ENCODE measurements around the gene PAFAH1B1.
"Not testable (repeated sequence)": the region's sequence is repeated elsewhere in the genome, so short reads cannot be mapped to it uniquely, and the experiment has no call there.

Gene PAFAH1B1

DNA sequence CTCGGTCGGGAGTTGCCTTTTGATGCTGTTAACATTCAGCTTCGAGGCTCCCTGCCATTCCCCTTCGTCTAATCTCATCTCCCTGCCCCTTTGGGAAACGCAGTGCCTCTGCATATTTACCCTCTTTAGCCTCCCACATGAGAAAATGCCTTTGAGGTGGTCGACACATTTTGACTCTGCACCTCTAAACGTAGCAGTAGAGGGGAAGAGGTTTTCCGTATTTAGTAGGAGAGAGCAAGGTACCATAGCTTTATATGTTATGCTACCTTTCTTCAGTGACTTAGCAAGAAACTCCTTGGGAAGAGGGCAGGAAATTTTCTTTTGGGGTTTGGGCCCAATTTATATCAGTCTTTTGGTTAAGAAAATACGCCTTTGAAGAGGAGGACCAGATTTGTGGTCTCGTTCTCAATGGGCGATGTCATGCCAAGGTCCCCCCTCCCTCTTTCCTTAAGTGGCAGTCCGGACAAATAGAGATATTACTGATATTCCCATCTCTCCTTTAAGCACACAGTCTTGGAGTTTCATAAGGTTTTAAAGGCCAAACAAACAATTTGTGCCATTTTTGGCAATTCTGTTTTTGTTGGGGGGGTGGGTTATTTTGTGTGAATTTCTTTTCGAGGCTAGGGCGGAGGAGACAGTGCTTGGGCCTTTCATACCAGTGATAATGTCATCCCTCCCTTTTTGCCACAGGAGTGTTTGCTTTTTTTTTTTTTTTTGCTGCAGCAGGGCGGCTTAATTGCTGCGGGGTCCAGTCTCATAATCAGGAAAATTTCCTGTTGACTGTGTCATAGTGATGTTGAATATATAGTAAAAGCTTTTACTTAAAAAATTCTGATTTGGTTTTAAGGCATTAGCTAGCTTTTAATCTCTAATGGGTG lies 1.5 kb downstream of the PAFAH1B1 start:
- no peak for DNase-seq (ENCODE audit: low read depth in 2 of 2, low spot score in 1 of 2)

DNA sequence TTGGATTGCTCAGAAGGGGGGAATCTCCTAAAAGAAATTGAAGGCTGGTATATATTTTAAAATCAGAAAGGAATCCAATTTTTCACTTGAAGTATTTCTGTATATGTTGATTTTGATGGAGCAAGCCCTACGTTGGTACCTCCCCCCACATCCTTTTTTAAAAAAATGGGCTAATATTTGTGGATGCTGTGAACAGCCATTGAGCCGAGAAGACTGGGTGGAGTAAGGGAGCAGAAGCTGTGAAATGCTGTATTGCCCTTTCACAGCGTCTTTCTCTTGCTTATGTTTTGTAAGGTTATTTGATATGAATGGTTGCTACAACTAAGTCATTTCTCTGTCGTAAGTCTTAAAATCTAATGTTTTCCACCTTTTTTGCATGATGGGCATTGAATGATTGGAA lies 2.3 kb downstream of the PAFAH1B1 start:
- no peak for DNase-seq (ENCODE audit: low read depth in 2 of 2, low spot score in 1 of 2)

DNA sequence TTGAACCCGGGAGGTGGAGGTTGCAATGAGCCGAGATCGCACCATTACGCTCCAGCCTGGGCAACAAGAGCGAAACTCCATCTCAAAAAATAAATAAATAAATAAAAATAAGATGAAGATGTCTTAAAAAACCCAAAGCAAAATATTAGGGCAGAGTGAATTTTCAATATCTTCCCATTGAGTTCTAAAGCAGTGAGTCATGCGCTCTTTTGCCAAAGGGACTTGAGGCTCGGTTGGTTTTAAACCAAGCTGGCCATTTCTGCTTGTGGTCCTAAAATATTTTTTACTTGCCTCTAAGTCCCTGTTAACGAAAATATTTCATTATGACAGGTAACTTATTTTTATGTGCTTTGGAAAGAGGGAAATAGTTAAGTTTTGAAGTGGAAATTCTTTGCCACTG lies 4.7 kb downstream of the PAFAH1B1 start:
- DNase-seq (ENCODE audit: low read depth in 2 of 2, low spot score in 1 of 2), result no peak

GRCh38 chr17:2602597-2603017 lies 9.2 kb downstream of the PAFAH1B1 start:
- no peak for DNase-seq (ENCODE audit: low read depth in 2 of 2, low spot score in 1 of 2)

DNA sequence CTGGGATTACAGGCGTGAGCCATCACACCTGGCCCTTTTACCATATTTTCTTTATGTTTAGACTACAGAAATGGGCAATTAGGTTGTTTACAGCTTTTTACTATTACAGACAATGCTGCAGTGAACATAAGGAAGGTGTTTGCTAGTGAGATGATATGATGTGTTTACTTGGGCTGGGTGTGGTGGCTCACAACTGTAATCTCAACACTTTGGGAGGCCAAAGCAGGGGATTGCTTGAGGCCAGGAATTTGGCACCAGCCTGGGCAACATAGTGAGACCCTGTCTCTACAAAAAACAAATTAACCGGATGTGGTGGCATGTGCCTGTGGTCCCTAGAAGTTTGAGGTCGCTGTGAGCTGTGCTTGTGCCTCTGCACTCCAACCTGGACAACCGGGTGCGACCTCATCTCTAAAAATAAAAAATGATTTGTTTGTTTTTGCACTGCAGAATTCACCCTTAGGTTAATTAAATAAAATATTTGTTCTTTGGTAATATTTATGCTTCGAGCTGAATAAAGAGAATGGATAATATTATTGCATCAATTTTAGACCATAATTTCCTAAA lies 15.0 kb downstream of the PAFAH1B1 start:
- DNase-seq (ENCODE audit: low read depth in 2 of 2, low spot score in 1 of 2), result no peak

- no peak for DNase-seq (ENCODE audit: low read depth in 2 of 2, low spot score in 1 of 2)
These were observed 15.6 kb downstream of the PAFAH1B1 start for GRCh38 chr17:2609091-2609490.

- DNase-seq (ENCODE audit: low read depth in 2 of 2, low spot score in 1 of 2), result no peak
These were observed 17.0 kb downstream of the PAFAH1B1 start for GRCh38 chr17:2610195-2611175.

- DNase-seq (ENCODE audit: low read depth in 2 of 2, low spot score in 1 of 2), result no peak
These were observed 18.2 kb downstream of the PAFAH1B1 start for GRCh38 chr17:2611627-2612026.

GRCh38 chr17:2612630-2613029 lies 19.2 kb downstream of the PAFAH1B1 start:
- no peak for DNase-seq (ENCODE audit: low read depth in 2 of 2, low spot score in 1 of 2)

DNA sequence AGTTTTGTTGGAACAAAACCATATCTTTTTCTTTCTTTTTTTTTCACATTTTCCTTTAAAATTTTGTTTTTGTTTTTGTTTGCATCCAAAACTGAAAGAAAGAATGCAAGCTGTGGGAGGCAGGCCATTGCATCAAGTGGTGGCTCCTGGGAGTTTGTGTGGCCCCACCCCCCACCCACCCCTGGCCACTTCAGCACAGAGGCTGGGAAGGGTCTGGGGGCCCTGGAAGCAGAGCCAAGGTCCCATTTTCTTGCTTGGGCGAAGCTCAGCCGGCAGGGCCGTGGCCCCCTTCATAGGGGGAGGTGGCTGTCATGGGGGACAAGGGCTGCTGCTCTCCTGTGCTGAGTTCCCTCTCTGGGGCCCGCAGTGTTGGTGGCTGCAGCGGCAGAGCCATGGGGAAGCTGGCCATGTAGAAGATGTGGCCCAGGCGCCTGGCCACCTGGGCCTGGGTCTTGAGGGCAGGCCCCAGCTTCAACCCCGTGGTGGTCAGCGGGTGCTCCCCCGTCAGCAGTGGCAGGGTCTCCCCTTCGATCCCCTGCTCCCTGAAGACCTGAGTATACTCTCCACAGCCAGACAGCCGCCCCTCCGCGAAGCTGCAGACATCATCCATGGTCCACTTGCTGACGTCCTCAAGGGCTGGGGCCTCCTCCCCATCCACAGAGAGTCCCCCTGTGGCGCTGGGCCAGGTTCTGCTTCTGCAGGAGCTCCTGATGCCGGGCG lies 19.8 kb downstream of the PAFAH1B1 start:
- DNase-seq (ENCODE audit: low read depth in 2 of 2, low spot score in 1 of 2), result no peak

DNA sequence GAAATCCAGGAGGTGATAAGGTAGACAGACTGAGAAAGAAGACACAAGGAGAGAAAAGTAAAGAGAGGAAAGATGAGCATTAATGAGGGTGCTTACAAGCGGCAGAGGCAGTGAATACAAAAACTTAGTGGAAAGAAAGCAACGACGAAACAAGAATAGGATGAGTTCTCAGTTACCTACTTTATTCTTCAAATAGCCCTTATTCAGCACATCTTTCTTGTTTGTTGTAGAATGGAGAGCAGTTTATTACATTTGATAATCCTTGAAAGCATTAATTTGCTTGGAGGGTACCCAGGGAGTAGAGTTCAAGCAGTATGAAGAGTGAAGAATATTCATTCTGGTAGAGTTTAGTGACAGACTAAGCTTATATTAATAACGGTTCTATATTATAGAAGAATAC lies 22.4 kb downstream of the PAFAH1B1 start:
- no peak for DNase-seq (ENCODE audit: low read depth in 2 of 2, low spot score in 1 of 2)

DNA sequence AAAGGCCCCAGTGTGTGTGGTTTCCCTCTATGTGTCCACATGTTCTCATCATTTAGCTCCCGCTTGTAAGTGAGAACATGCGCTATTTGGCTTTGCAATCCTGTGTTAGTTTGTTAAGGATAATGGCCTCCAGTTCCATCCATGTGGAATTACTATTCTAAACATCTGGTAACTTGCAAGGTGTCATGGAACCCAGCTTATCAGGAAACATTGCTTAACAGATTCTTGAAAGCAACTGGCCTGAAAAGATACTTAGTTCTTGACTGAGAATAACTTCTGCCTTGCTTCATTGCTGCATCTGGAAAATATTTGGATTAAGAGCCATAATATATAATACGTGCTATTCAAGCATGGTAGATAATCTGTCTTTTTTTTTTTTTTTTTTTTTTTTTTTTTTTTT lies 27.8 kb downstream of the PAFAH1B1 start:
- no peak for DNase-seq (ENCODE audit: low read depth in 2 of 2, low spot score in 1 of 2)

DNA sequence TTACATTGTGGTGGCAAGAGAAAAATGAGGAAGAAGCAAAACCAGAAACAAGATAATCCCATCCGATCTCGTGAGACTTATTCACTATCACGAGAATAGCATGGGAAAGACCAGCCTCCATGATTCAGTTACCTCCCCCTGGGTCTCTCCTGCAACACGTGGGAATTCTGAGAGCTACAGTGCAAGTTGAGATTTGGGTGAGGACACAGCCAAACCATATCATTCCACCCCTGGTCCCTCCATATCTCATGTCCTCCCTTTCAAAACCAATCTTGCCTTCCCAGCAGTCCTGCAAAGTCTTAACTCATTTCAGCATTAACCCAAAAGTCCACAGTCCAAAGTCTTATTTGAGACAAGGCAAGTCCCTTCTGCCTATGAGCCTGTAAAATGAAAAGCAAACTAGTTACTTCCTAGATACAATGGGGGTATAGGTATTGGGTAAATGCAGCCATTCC lies 28.5 kb downstream of the PAFAH1B1 start:
- not testable (repeated sequence) for DNase-seq (ENCODE audit: low read depth in 2 of 2, low spot score in 1 of 2)

DNA sequence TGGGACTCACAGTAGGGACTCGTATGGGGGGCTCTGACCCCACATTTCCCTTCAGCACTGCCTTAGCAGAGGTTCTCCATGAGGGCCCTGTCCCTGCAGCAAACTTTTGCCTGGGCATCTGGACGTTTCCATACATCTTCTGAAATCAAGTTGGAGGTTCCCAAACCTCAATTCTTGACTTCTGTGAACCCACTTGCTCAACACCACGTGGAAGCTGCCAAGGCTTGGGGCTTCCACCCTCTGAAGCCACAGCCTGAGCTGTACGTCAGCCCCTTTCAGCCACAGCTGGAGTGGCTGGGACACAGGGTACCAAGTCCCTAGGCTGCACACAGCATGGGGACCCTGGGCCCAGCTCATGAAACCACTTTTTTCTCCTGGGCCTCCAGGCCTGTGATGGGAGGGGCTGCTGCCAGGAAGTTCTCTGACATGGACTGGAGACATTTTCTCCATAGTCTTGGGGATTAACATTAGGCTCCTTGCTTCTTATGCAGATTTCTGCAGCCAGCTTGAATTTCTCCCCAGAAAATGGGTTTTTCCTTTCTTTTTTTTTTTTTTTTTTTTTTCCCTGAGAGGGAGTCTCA lies 29.4 kb downstream of the PAFAH1B1 start:
- DNase-seq (ENCODE audit: low read depth in 2 of 2, low spot score in 1 of 2), result not testable (repeated sequence)

- DNase-seq (ENCODE audit: low read depth in 2 of 2, low spot score in 1 of 2), result no peak
These were observed 30.9 kb downstream of the PAFAH1B1 start for GRCh38 chr17:2624292-2624731.

- not testable (repeated sequence) for DNase-seq (ENCODE audit: low read depth in 2 of 2, low spot score in 1 of 2)
These were observed 33.3 kb downstream of the PAFAH1B1 start for GRCh38 chr17:2626626-2627219.

DNA sequence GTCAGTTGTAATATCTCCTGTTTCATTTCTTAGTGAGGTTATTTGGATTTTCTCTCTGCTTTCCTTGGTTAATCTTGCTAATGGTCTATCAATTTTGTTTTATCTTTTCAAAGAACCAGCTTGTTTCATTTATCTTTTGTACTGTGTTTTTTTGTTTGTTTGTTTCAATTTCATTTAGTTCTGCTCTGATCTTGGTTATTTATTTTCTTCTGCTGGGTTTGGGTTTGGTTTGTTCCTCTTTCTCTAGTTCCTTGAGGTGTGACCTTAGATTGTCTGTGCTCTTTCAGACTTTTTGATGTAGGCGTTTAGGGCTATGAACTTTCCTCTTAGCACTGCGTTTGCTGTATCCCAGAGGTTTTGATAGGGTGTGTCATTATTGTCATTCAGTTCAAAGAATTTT lies 35.5 kb downstream of the PAFAH1B1 start:
- not testable (repeated sequence) for DNase-seq (ENCODE audit: low read depth in 2 of 2, low spot score in 1 of 2)

DNA sequence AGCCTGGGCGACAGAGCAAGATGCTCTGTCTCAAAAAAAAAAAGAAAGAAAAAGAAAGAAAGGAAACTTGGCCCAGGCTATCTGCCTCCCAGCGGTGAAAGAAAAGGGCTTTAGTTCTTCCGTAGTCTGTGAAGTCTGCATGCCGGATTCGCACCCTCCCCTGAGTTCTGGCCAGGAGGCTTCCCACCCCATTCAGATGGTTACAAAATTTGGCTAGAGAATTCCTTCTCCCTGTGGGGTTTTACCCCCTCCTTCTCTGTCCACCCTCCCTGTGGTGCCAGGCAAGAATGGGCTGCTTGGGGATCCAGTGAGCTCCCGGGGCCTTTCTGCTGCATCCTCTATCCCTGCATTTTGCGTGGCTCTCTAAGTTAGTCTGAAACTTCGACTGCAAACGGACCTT lies 37.8 kb downstream of the PAFAH1B1 start:
- no peak for DNase-seq (ENCODE audit: low read depth in 2 of 2, low spot score in 1 of 2)

DNA sequence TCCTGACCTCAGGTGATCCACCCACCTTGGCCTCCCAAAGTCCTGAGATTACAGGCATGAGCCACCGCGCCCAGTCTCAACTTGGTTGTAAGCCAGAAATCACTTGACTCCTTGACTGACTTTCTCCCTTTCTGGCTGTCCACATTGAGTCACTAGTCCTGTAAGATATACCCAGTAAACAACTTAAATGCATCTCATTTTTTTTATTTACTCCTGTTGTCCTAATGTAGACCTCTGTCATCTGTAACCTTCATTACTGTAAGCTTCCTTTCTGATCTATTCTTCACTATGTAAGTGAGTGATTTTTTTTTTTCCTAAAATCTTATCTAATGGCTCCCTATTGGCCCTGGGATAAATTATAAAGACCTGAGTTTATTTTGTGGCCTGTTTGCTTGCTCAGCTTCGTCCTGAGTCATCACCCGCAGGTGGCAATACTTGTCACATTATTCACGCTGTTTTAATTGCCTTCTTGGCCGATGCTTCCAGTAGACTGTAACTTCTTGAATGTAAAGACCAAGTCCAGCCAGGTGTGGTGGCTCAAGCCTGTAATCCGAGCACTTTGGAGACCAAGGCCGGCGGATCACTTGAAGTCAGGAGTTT lies 41.0 kb downstream of the PAFAH1B1 start:
- no peak for DNase-seq (ENCODE audit: low read depth in 2 of 2, low spot score in 1 of 2)

DNA sequence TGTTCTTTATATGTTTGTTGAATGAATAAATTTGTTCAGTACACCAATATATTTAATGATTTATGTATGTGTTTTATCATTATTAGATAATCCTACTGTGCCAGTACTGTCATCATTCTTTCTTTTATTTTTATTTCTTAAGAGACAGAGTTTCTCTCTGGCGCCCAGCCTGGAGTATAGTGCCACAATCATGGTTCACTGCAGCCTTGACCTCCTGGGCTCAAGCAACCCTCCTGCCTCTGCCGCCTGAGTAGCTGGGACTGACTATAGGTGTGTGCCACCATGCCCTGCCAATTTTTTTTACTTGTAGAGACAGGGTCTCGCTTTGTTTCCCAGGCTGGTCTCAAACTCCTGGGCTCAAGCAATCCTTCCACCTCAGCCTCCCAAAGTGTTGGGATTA lies 41.8 kb downstream of the PAFAH1B1 start:
- no peak for DNase-seq (ENCODE audit: low read depth in 2 of 2, low spot score in 1 of 2)

Data from stimulated activated CD8-positive, alpha-beta memory T cell treated with anti-CD3 and anti-CD28 coated beads, Interleukin-4, amount 100 ng/mL, for 1 hour (primary cell).